ES-I3 (cell line): ENCODE results near the gene NBEA.

Experiments
- H3K36me3 ChIP-seq: 2 replicates; pipeline ENCODE4 v1.6.1; 2013; ENCODE audit warnings: mild to moderate bottlenecking, low read length, control low read depth, moderate library complexity; ENCODE audit not compliant: insufficient read depth
- H3K4me1 ChIP-seq: 2 replicates; pipeline ENCODE4 v1.6.1; 2013; ENCODE audit warnings: mild to moderate bottlenecking, control low read depth, low read length; ENCODE audit not compliant: insufficient read depth
- H3K9ac ChIP-seq: 2 replicates; pipeline ENCODE4 v1.6.1; 2013; ENCODE audit warnings: low read depth, mild to moderate bottlenecking, low read length, moderate library complexity
- H3K9me3 ChIP-seq: 2 replicates; pipeline ENCODE4 v1.6.1; 2013; ENCODE audit warnings: mild to moderate bottlenecking, low read length, moderate library complexity; ENCODE audit not compliant: control insufficient read depth, insufficient read depth

NBEA gene

GRCh38 chr13:35143123-35143522, 201.1 kb downstream of the NBEA start:
- H3K9me3 ChIP-seq: peaks cover 6% of the 10 kb centered on the region; the same call in 1 of the 2 replicates
- no peaks in the 10 kb centered on the region for H3K4me1 ChIP-seq
- no peaks in the 10 kb centered on the region for H3K36me3 ChIP-seq
- no peak overlapping the region for H3K9ac ChIP-seq

GRCh38 chr13:35144166-35144890, 202.3 kb downstream of the NBEA start:
- peaks cover 6% of the 10 kb centered on the region; the same call in 1 of the 2 replicates for H3K9me3 ChIP-seq
- no peak overlapping the region for H3K9ac ChIP-seq
- H3K4me1 ChIP-seq: no peaks in the 10 kb centered on the region
- no peaks in the 10 kb centered on the region for H3K36me3 ChIP-seq

GRCh38 chr13:35146686-35147085, 204.6 kb downstream of the NBEA start:
- peaks cover 6% of the 10 kb centered on the region; the same call in 1 of the 2 replicates for H3K9me3 ChIP-seq
- no peaks in the 10 kb centered on the region for H3K36me3 ChIP-seq
- no peaks in the 10 kb centered on the region for H3K4me1 ChIP-seq
- no peak overlapping the region for H3K9ac ChIP-seq

- Histone ChIP-seq H3K36me3 (no peaks in the 10 kb centered on the region), H3K9ac (no peak overlapping the region), H3K4me1 (no peaks in the 10 kb centered on the region; the same call in 1 of the 2 replicates), H3K9me3 (no peaks in the 10 kb centered on the region)
Observed at GRCh38 chr13:35157143-35157755, 215.2 kb downstream of the NBEA start.

- H3K9ac ChIP-seq: no peak overlapping the region
- H3K4me1 ChIP-seq: no peaks in the 10 kb centered on the region; the same call in 1 of the 2 replicates
- no peaks in the 10 kb centered on the region for H3K36me3 ChIP-seq
- no peaks in the 10 kb centered on the region for H3K9me3 ChIP-seq
Observed at GRCh38 chr13:35159041-35159440, 217.0 kb downstream of the NBEA start.

GRCh38 chr13:35160896-35161295, 218.8 kb downstream of the NBEA start:
- H3K36me3 ChIP-seq: no peaks in the 10 kb centered on the region
- no peaks in the 10 kb centered on the region for H3K9me3 ChIP-seq
- no peak overlapping the region for H3K9ac ChIP-seq
- no peaks in the 10 kb centered on the region; the same call in 1 of the 2 replicates for H3K4me1 ChIP-seq

GRCh38 chr13:35162420-35162819, 220.3 kb downstream of the NBEA start:
- H3K9ac ChIP-seq: no peak overlapping the region
- H3K9me3 ChIP-seq: no peaks in the 10 kb centered on the region
- H3K4me1 ChIP-seq: no peaks in the 10 kb centered on the region; the same call in 1 of the 2 replicates
- no peaks in the 10 kb centered on the region for H3K36me3 ChIP-seq

- Histone ChIP-seq H3K9me3 (no peaks in the 10 kb centered on the region), H3K36me3 (no peaks in the 10 kb centered on the region), H3K4me1 (no peaks in the 10 kb centered on the region; the same call in 1 of the 2 replicates), H3K9ac (no peak overlapping the region)
Observed at GRCh38 chr13:35163674-35164073, 221.6 kb downstream of the NBEA start.

- Histone ChIP-seq H3K9me3 (no peaks in the 10 kb centered on the region), H3K4me1 (no peaks in the 10 kb centered on the region; the same call in 1 of the 2 replicates), H3K9ac (no peak overlapping the region), H3K36me3 (no peaks in the 10 kb centered on the region)
Observed at GRCh38 chr13:35164324-35164932, 222.4 kb downstream of the NBEA start.

GRCh38 chr13:35165205-35165604, 223.1 kb downstream of the NBEA start:
- Histone ChIP-seq H3K9me3 (no peaks in the 10 kb centered on the region), H3K4me1 (no peaks in the 10 kb centered on the region; the same call in 1 of the 2 replicates), H3K36me3 (no peaks in the 10 kb centered on the region), H3K9ac (no peak overlapping the region)

GRCh38 chr13:35179494-35179893, 237.4 kb downstream of the NBEA start:
- Histone ChIP-seq H3K9me3 (no peaks in the 10 kb centered on the region; the same call in 1 of the 2 replicates), H3K4me1 (no peaks in the 10 kb centered on the region), H3K36me3 (no peaks in the 10 kb centered on the region; the same call in 1 of the 2 replicates), H3K9ac (no peak overlapping the region)

GRCh38 chr13:35179920-35180663, 238.0 kb downstream of the NBEA start:
- Histone ChIP-seq H3K36me3 (no peaks in the 10 kb centered on the region; the same call in 1 of the 2 replicates), H3K4me1 (no peaks in the 10 kb centered on the region), H3K9me3 (no peaks in the 10 kb centered on the region; the same call in 1 of the 2 replicates), H3K9ac (no peak overlapping the region)

- Histone ChIP-seq H3K36me3 (no peaks in the 10 kb centered on the region), H3K4me1 (no peaks in the 10 kb centered on the region), H3K9ac (no peak overlapping the region), H3K9me3 (no peaks in the 10 kb centered on the region)
Observed at GRCh38 chr13:35190241-35190640, 248.2 kb downstream of the NBEA start.

GRCh38 chr13:35191883-35192282, 249.8 kb downstream of the NBEA start:
- no peak overlapping the region for H3K9ac ChIP-seq
- no peaks in the 10 kb centered on the region for H3K9me3 ChIP-seq
- no peaks in the 10 kb centered on the region for H3K4me1 ChIP-seq
- H3K36me3 ChIP-seq: no peaks in the 10 kb centered on the region; the same call in 1 of the 2 replicates
